GM19438 (cell line): Measurements from ENCODE around the gene CACNG5.

Source experiments
- ATAC-seq: cut with Tn5 transposase; IDR thresholded peaks from one replicate; pipeline ENCODE4 v1.9.1; 2021; ENCODE audit warnings: low read depth; ENCODE audit not compliant: unreplicated experiment

CACNG5 gene

GRCh38 chr17:66819466-66819865, 15.5 kb upstream of the CACNG5 start:
- no peak for ATAC-seq

GRCh38 chr17:66822009-66822408, 12.9 kb upstream of the CACNG5 start:
- no peak for ATAC-seq

GRCh38 chr17:66826856-66827255, 8.1 kb upstream of the CACNG5 start:
- no peak for ATAC-seq

- no peak for ATAC-seq
These were observed 5.5 kb upstream of the CACNG5 start for GRCh38 chr17:66829386-66829864.

- ATAC-seq = no peak
These were observed 5.0 kb upstream of the CACNG5 start for GRCh38 chr17:66829883-66830282.

GRCh38 chr17:66830451-66830850, 4.5 kb upstream of the CACNG5 start:
- ATAC-seq = no peak

- no peak for ATAC-seq
These were observed 3.3 kb upstream of the CACNG5 start for GRCh38 chr17:66831383-66832210.

- no peak for ATAC-seq
These were observed 1.7 kb upstream of the CACNG5 start for GRCh38 chr17:66833201-66833600.

GRCh38 chr17:66834426-66834918, 445 bp upstream of the CACNG5 start:
- ATAC-seq = no peak

- ATAC-seq = no peak
These were observed 559 bp downstream of the CACNG5 start for GRCh38 chr17:66835476-66835875.

- ATAC-seq = no peak
These were observed 1.4 kb downstream of the CACNG5 start for GRCh38 chr17:66836063-66837005.

GRCh38 chr17:66837226-66837625, 2.3 kb downstream of the CACNG5 start:
- ATAC-seq = no peak

GRCh38 chr17:66837885-66838665, 3.2 kb downstream of the CACNG5 start:
- no peak for ATAC-seq

GRCh38 chr17:66839616-66840015, 4.7 kb downstream of the CACNG5 start:
- no peak for ATAC-seq

GRCh38 chr17:66840061-66840460, 5.1 kb downstream of the CACNG5 start:
- no peak for ATAC-seq

- no peak for ATAC-seq
These were observed 6.4 kb downstream of the CACNG5 start for GRCh38 chr17:66841328-66841727.

- no peak for ATAC-seq
These were observed 6.8 kb downstream of the CACNG5 start for GRCh38 chr17:66841744-66842143.

GRCh38 chr17:66842505-66842904, 7.6 kb downstream of the CACNG5 start:
- ATAC-seq = no peak

- no peak for ATAC-seq
These were observed 8.0 kb downstream of the CACNG5 start for GRCh38 chr17:66842959-66843358.

- no peak for ATAC-seq
These were observed 8.7 kb downstream of the CACNG5 start for GRCh38 chr17:66843627-66844026.
